ENCODE results near the gene CAST. TPM values are rescaled to one million over a fixed set of nuclear protein-coding genes. Genes with fewer than 3 reads are reported as not detected.
A peak's percentile ranks its signal among the peaks of the same experiment; 100 is the strongest.

CAST gene
- total RNA-seq, 1 experiment from 2014 or later, result 395 TPM

DNA sequence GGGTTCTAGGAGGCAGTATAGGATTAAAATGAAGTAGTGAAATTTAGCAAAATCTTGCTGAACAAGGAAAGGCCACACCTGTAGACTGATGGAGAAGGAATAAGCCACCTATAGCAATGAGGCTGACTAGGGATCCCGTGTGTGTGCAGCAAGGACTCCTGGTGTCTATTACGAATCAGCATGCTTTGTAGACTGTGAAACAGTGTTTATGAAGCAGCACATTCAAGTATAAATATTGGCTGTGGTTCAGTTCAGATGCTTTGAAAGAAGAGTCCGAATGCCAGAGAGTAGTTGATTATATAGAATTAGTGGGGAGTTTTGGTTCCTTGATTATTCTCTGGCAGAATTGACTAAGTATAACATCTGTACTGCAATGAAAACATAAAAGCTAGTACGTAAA lies 41.8 kb downstream of the CAST start:
- Mint-ChIP-seq H3K4me3 (ENCODE audit: low read depth, unreplicated experiment) (peak overlapping the region; percentile 94), H3K36me3 (ENCODE audit: insufficient read depth, unreplicated experiment) (peaks cover 51% of the 10 kb centered on the region), H3K27me3 (ENCODE audit: unreplicated experiment) (no peaks in the 10 kb centered on the region), H3K27ac (ENCODE audit: unreplicated experiment) (peak overlapping the region; percentile 73), H3K4me1 (ENCODE audit: low read depth, unreplicated experiment) (peaks cover 78% of the 10 kb centered on the region), H3K9me3 (ENCODE audit: low read depth, unreplicated experiment) (no peaks in the 10 kb centered on the region)
- CTCF ChIA-PET, result interaction anchor here (1.2 to 3.7 kb wide), 3 partner anchors 10 to 90 kb away, joined by 4 to 22 read pairs (median 9); no protein-coding TSS in a partner anchor
- no peak for DNase-seq
- BruUV-seq (replicated peaks), result no TSS peak
- intact Hi-C loops (cut with micrococcal nuclease; ENCODE audit: unreplicated experiment), result loop anchor here (5.0 kb wide), 1 partner anchor 42 kb away; the partner anchor contains the start of gene CAST
- TF ChIP-seq, protein P1, sequence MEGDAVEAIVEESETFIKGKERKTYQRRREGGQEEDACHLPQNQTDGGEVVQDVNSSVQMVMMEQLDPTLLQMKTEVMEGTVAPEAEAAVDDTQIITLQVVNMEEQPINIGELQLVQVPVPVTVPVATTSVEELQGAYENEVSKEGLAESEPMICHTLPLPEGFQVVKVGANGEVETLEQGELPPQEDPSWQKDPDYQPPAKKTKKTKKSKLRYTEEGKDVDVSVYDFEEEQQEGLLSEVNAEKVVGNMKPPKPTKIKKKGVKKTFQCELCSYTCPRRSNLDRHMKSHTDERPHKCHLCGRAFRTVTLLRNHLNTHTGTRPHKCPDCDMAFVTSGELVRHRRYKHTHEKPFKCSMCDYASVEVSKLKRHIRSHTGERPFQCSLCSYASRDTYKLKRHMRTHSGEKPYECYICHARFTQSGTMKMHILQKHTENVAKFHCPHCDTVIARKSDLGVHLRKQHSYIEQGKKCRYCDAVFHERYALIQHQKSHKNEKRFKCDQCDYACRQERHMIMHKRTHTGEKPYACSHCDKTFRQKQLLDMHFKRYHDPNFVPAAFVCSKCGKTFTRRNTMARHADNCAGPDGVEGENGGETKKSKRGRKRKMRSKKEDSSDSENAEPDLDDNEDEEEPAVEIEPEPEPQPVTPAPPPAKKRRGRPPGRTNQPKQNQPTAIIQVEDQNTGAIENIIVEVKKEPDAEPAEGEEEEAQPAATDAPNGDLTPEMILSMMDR (IDR thresholded peaks at IDR 0.05; ENCODE audit: unreplicated experiment), result no peak

DNA sequence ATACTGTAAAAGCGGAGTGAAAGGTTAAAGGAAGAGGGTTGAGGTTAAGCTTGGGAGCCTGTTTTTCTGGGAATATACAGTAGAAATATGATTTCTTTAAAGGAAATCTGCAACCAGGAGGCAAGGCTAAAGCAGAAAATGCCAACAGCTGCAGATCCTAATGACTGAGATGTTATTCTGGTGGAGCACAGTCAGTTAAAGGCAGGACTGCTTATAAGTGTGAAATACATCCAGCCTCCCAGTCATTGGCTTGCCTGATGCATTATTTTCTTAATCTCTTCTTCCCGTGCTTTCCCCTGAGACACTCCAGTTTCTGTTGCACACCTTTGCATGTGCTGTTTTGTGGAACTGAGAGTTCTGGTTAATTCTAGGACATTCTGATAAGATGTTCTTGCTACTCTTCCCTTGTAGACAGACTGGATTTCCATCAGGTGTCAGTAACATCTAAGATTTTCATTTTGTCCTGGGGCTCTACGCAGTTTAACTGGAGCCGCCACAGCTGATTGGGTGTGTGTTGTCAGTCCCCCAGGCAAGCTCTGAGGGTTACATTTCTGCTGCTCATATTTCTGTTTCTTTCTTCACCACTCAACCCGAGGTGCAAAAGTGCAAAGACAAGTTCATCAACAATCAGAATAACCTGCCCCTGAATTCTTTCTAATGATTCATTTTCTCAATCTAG lies 44.4 kb downstream of the CAST start:
- no peaks in the 10 kb centered on the region for H3K9me3 Mint-ChIP-seq (ENCODE audit: low read depth, unreplicated experiment)
- TF ChIP-seq, protein P1 (IDR thresholded peaks at IDR 0.05; ENCODE audit: unreplicated experiment), result no peak
- peaks cover 37% of the 10 kb centered on the region for H3K36me3 Mint-ChIP-seq (ENCODE audit: insufficient read depth, unreplicated experiment)
- H3K27ac Mint-ChIP-seq (ENCODE audit: unreplicated experiment), result peak overlapping the region; percentile 84
- intact Hi-C loops (cut with micrococcal nuclease; ENCODE audit: unreplicated experiment), result no loop called here
- peak overlapping the region; percentile 43 for H3K4me3 Mint-ChIP-seq (ENCODE audit: low read depth, unreplicated experiment)
- no peaks in the 10 kb centered on the region for H3K27me3 Mint-ChIP-seq (ENCODE audit: unreplicated experiment)
- no TSS peak for BruUV-seq (replicated peaks)
- CTCF ChIA-PET, result interaction anchor here (1.0 kb wide), 1 partner anchor 12 kb away, joined by 3 read pairs; no protein-coding TSS in a partner anchor
- peak; percentile 27 for DNase-seq
- peaks cover 77% of the 10 kb centered on the region for H3K4me1 Mint-ChIP-seq (ENCODE audit: low read depth, unreplicated experiment)

DNA sequence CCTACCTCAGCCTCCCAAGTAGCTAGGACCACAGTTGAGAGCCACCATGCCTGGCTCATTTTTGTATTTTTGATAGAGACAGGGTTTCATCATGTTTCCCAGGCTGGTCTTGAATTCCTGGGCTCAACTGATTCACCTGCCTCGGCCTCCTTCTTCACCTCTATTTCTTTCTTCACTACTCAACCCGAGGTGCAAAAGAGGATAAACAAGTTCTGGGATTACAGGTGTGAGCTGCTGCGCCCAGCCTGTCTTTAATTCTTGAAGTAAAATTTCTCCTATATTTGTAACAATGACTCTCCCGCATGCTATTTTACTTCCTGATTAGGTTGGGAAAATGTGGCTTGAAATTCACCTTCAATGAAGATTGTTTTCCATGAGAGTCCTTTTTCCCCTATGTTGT lies 46.4 kb downstream of the CAST start:
- no peaks in the 10 kb centered on the region for H3K27me3 Mint-ChIP-seq (ENCODE audit: unreplicated experiment)
- peak overlapping the region; percentile 84 for H3K27ac Mint-ChIP-seq (ENCODE audit: unreplicated experiment)
- intact Hi-C loops (cut with micrococcal nuclease; ENCODE audit: unreplicated experiment), result no loop called here
- CTCF ChIA-PET, result interaction anchor here (1.2 kb wide), 1 partner anchor 44 kb away, joined by 6 read pairs; no protein-coding TSS in a partner anchor
- no peaks in the 10 kb centered on the region for H3K9me3 Mint-ChIP-seq (ENCODE audit: low read depth, unreplicated experiment)
- H3K36me3 Mint-ChIP-seq (ENCODE audit: insufficient read depth, unreplicated experiment), result peaks cover 27% of the 10 kb centered on the region
- BruUV-seq (replicated peaks), result no TSS peak
- peak overlapping the region; percentile 54 for H3K4me3 Mint-ChIP-seq (ENCODE audit: low read depth, unreplicated experiment)
- TF ChIP-seq, protein P1 (IDR thresholded peaks at IDR 0.05; ENCODE audit: unreplicated experiment), result no peak
- DNase-seq, result no peak
- H3K4me1 Mint-ChIP-seq (ENCODE audit: low read depth, unreplicated experiment), result peaks cover 81% of the 10 kb centered on the region

DNA sequence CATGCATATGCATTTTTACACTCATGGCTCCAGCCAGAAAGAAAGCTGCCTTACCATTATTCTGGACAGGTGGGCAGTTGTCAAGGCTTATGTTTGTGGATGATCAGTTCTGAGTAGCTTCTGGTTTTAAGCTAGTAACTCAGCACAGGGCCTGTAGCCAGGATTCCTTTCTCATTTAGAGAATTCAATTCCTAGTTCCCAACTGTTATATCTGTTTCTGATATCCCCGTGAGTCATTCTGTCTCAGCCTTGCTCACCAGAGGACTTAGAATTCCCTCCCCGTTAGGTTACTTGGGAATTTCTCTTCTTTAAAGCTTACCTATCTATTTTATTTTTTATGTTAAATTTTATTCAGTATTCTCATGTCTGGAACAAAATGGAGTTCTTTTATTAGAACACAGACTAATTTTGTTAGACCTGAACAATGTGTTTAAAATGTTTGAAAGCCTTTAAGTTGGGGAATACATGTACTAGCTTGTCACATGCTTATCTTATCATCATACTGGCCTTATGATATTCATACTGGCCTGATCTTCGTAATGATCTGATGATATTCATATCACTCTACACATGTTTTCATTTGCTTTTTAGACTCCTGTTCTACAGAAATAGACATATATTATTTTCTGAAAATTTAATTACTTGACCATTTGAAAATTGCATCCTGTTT lies 47.1 kb downstream of the CAST start:
- Mint-ChIP-seq H3K27me3 (ENCODE audit: unreplicated experiment) (no peaks in the 10 kb centered on the region), H3K4me3 (ENCODE audit: low read depth, unreplicated experiment) (peak overlapping the region; percentile 54), H3K27ac (ENCODE audit: unreplicated experiment) (peak overlapping the region; percentile 84), H3K4me1 (ENCODE audit: low read depth, unreplicated experiment) (peaks cover 76% of the 10 kb centered on the region), H3K9me3 (ENCODE audit: low read depth, unreplicated experiment) (no peaks in the 10 kb centered on the region), H3K36me3 (ENCODE audit: insufficient read depth, unreplicated experiment) (peaks cover 22% of the 10 kb centered on the region)
- no TSS peak for BruUV-seq (replicated peaks)
- no peak for DNase-seq
- intact Hi-C loops (cut with micrococcal nuclease; ENCODE audit: unreplicated experiment), result no loop called here
- TF ChIP-seq, protein P1 (IDR thresholded peaks at IDR 0.05; ENCODE audit: unreplicated experiment), result no peak
- CTCF ChIA-PET, result interaction anchor here (0.9 to 1.2 kb wide), 3 partner anchors 10 to 95 kb away, joined by 3 to 6 read pairs (median 4); no protein-coding TSS in a partner anchor
